ENCODE data around the gene C1orf21.

Gene C1orf21

GRCh38 chr1:184656221-184656620, 269.4 kb downstream of the C1orf21 start:
- no peak for DNase-seq (ENCODE audit: low spot score)

DNA sequence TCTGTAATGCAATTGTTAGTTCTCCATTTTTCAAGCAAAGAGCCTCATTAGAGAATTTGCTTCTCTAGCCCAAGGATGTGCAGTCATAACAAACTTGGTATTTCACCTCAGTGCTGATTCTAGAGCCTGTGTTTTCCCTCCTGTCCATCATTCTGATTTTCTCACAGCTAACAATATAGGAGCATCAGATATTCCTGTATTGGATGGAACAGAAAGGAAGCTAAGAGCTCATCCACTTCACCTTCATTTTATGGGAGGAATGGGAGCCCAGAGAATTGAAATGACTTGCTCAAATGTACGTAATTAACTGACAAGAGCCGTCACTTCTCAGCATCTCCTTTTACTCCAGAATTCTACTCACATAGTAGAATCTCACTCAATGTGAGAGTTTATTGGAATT, 271.2 kb downstream of the C1orf21 start:
- DNase-seq (ENCODE audit: low spot score), result no peak

DNA sequence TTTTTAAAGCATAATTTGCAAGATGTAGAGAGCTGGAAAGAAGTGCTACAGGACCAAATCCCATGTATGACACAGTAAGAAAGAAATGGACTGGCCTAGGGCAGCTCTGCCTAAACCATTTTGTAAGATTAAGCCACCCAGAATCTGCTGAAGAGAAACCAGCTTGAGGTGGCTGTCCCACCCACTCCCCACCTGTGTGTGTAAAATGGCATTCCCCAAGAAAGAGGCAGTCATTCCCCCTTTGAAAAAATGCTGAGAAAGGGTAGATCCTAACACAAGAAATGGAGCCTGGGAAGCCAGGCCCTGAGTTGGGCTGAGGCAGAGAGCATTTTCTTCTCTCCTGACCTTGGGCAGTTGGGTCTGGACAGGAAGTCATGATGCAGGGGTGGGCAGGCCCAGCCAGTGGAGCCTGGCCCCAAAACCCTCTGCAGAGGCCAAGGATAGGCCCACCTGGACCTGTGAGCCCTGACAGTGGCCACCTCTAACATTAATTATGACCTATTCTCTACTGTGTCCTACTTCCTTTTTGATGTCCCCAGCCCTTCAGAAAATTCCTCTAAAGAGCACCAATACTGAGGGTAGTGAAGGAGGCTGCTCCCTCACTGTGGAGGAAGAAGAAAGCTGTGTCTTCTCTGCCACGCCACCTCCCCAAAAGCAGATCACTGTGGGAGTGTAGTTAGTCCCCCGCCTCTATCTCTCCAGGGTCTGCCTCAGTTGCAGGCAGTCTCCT, 273.8 kb downstream of the C1orf21 start:
- no peak for DNase-seq (ENCODE audit: low spot score)

DNA sequence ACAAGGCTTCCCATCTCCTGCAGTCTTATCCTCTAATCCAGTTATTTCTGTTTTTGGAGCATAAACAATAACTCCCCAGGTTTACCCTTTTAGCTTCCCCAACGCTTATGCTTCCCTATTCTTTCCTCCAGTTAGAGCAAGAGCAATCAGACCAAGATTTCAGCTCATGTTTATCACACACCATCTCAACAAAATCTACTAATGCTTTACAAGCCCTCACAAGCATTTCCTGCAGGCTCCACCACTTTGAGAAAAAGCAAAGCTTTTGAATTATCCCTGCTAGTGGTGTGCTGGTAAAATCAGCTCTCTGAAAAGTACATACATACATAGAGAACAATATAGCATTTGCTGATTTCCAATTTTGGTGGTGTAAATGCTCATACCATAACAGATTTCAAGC, 275.0 kb downstream of the C1orf21 start:
- no peak for DNase-seq (ENCODE audit: low spot score)

DNA sequence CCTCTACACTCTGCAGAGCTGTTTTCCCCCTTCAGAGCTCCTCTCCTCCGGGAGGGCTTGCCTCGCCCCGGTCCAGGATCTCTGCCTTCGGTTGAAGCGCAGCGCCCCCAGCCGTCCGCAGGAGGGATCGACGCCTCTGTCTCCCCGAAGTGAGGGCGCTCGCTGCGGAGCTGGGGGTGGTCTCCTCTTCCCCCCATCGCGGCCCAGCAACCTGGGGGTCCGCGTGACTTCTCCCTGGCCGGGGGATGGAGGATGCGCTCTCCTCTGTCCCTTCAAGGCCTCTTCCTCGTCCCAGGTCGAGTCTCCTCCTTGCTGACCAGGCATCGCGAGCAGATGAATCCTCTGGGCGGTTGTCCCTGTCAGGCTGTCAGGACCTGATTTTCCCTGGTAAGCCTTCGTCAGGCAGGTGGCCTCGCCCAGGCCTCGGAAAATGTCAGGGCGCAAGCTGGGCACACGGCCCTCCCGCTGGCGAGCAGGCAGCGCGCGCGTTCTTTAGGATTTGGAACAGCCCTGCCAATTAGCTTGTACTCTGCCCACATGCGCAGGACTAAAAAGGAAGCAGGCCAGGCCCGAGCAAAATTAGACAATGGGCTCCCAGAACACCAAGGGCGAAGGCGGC, 277.3 kb downstream of the C1orf21 start:
- peak; percentile 48 for DNase-seq (ENCODE audit: low spot score)

GRCh38 chr1:184664661-184665060, 277.8 kb downstream of the C1orf21 start:
- no peak for DNase-seq (ENCODE audit: low spot score)

- no peak for DNase-seq (ENCODE audit: low spot score)
Measured at GRCh38 chr1:184665360-184665759, 278.5 kb downstream of the C1orf21 start.

DNA sequence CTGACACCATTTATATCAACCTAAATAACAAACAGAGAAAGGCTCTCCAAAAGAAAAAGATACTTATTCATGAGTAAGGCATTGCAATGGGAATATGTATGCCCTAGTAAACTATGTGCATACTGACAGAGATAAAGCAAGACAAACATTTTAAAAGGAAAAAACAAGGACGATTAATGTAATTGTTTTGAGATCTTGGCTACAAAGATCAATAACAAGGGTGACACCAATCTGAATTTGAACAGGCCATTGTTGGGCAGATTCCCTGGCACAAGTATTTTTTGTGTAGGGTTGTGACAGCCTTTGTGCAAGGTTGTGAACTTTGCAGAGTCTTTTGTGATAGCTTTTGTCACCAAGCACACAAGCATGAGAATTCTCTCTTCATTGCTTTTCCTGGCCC, 282.6 kb downstream of the C1orf21 start:
- no peak for DNase-seq (ENCODE audit: low spot score)

- DNase-seq (ENCODE audit: low spot score), result no peak
Measured at GRCh38 chr1:184672013-184672726, 285.3 kb downstream of the C1orf21 start.

- no peak for DNase-seq (ENCODE audit: low spot score)
Measured at GRCh38 chr1:184673305-184673704, 286.5 kb downstream of the C1orf21 start.

DNA sequence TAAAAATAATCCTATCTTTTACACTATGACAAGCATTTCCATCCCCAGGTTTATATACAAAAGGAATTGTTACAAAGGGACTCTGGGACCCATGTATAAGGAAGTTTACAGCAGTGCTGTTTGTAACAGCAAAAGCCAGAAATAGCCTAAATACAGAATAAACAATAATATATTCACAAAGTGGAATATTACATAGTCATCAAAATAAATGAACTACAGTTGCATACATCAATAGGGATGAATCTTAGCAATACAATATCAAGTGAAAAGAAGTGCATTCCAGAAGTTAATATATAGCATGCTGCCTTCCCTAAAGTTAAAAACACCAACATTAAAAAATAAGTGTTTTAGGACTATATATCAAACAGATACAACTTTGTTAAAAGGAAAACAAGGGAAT, 290.5 kb downstream of the C1orf21 start:
- DNase-seq (ENCODE audit: low spot score), result no peak
